ENCODE measurements around the gene RHCG. TPM values are rescaled to one million over a fixed set of nuclear protein-coding genes. Genes with fewer than 3 reads are reported as not detected.

Gene RHCG
- total and polyA plus RNA-seq, 2 donors = 0.85 to 9.0 TPM

- Histone ChIP-seq H3K4me3 (ENCODE audit: low read length in 2 of 2) (no peak overlapping the region), H3K36me3 (ENCODE audit: control insufficient read depth in 2 of 2, insufficient read depth in 2 of 2, low read length in 1 of 2) (no peaks in the 10 kb centered on the region), H3K4me1 (ENCODE audit: control insufficient read depth in 2 of 2, insufficient read depth in 2 of 2, low read length in 2 of 2) (peaks cover 0 to 5% of the 10 kb centered on the region in 2 donors), H3K9me3 (ENCODE audit: control insufficient read depth in 2 of 2, insufficient read depth in 1 of 2, low read length in 1 of 2) (no peaks in the 10 kb centered on the region), H3K27me3 (ENCODE audit: control insufficient read depth in 2 of 2, insufficient read depth in 1 of 2, low read length in 1 of 2) (peaks cover 0 to 44% of the 10 kb centered on the region in 2 donors), H3K27ac (ENCODE audit: low read depth in 1 of 2, low read length in 1 of 2) (no peak overlapping the region)
- DNase-seq (ENCODE audit: low read depth in 6 of 9, low spot score in 9 of 9) = no peak
- 75% methylated on average over 2 of the region's 2 CpGs for WGBS
These were observed 8.6 kb downstream of the RHCG start for GRCh38 chr15:89487791-89488190.

- 17% methylated on average over 24 of the region's 24 CpGs for WGBS
- H3K4me1 ChIP-seq (ENCODE audit: control insufficient read depth in 2 of 2, insufficient read depth in 2 of 2, low read length in 2 of 2) = peaks cover 0 to 5% of the 10 kb centered on the region in 2 donors
- no peaks in the 10 kb centered on the region for H3K36me3 ChIP-seq (ENCODE audit: control insufficient read depth in 2 of 2, insufficient read depth in 2 of 2, low read length in 1 of 2)
- H3K27ac ChIP-seq (ENCODE audit: low read depth in 1 of 2, low read length in 1 of 2) = no peak overlapping the region
- peak in 1 of 9 donors; percentile 29 for DNase-seq (ENCODE audit: low read depth in 6 of 9, low spot score in 9 of 9)
- no peak overlapping the region for H3K4me3 ChIP-seq (ENCODE audit: low read length in 2 of 2)
- no peaks in the 10 kb centered on the region for H3K9me3 ChIP-seq (ENCODE audit: control insufficient read depth in 2 of 2, insufficient read depth in 1 of 2, low read length in 1 of 2)
- peaks cover 0 to 41% of the 10 kb centered on the region in 2 donors for H3K27me3 ChIP-seq (ENCODE audit: control insufficient read depth in 2 of 2, insufficient read depth in 1 of 2, low read length in 1 of 2)
These were observed 9.7 kb downstream of the RHCG start for GRCh38 chr15:89486726-89487050.

GRCh38 chr15:89483079-89483478, 13.3 kb downstream of the RHCG start:
- Histone ChIP-seq H3K4me1 (ENCODE audit: control insufficient read depth in 2 of 2, insufficient read depth in 2 of 2, low read length in 2 of 2) (peaks cover 0 to 5% of the 10 kb centered on the region in 2 donors), H3K36me3 (ENCODE audit: control insufficient read depth in 2 of 2, insufficient read depth in 2 of 2, low read length in 1 of 2) (no peaks in the 10 kb centered on the region), H3K27ac (ENCODE audit: low read depth in 1 of 2, low read length in 1 of 2) (no peak overlapping the region), H3K4me3 (ENCODE audit: low read length in 2 of 2) (no peak overlapping the region), H3K27me3 (ENCODE audit: control insufficient read depth in 2 of 2, insufficient read depth in 1 of 2, low read length in 1 of 2) (peaks cover 0 to 27% of the 10 kb centered on the region in 2 donors), H3K9me3 (ENCODE audit: control insufficient read depth in 2 of 2, insufficient read depth in 1 of 2, low read length in 1 of 2) (no peaks in the 10 kb centered on the region)
- no peak for DNase-seq (ENCODE audit: low read depth in 6 of 9, low spot score in 9 of 9)
- 88% methylated on average over 6 of the region's 6 CpGs for WGBS

GRCh38 chr15:89482139-89482538, 14.2 kb downstream of the RHCG start:
- Histone ChIP-seq H3K4me1 (ENCODE audit: control insufficient read depth in 2 of 2, insufficient read depth in 2 of 2, low read length in 2 of 2) (peaks cover 0 to 5% of the 10 kb centered on the region in 2 donors), H3K9me3 (ENCODE audit: control insufficient read depth in 2 of 2, insufficient read depth in 1 of 2, low read length in 1 of 2) (no peaks in the 10 kb centered on the region), H3K27ac (ENCODE audit: low read depth in 1 of 2, low read length in 1 of 2) (no peak overlapping the region), H3K36me3 (ENCODE audit: control insufficient read depth in 2 of 2, insufficient read depth in 2 of 2, low read length in 1 of 2) (no peaks in the 10 kb centered on the region), H3K27me3 (ENCODE audit: control insufficient read depth in 2 of 2, insufficient read depth in 1 of 2, low read length in 1 of 2) (peaks cover 0 to 24% of the 10 kb centered on the region in 2 donors), H3K4me3 (ENCODE audit: low read length in 2 of 2) (no peak overlapping the region)
- 92% methylated on average over 5 of the region's 5 CpGs for WGBS
- no peak for DNase-seq (ENCODE audit: low read depth in 6 of 9, low spot score in 9 of 9)

- H3K4me3 ChIP-seq (ENCODE audit: low read length in 2 of 2) = no peak overlapping the region
- H3K27me3 ChIP-seq (ENCODE audit: control insufficient read depth in 2 of 2, insufficient read depth in 1 of 2, low read length in 1 of 2) = peaks cover 0 to 10% of the 10 kb centered on the region in 2 donors
- H3K36me3 ChIP-seq (ENCODE audit: control insufficient read depth in 2 of 2, insufficient read depth in 2 of 2, low read length in 1 of 2) = no peaks in the 10 kb centered on the region
- H3K27ac ChIP-seq (ENCODE audit: low read depth in 1 of 2, low read length in 1 of 2) = no peak overlapping the region
- no peaks in the 10 kb centered on the region for H3K9me3 ChIP-seq (ENCODE audit: control insufficient read depth in 2 of 2, insufficient read depth in 1 of 2, low read length in 1 of 2)
- 96% methylated on average over 3 of the region's 3 CpGs for WGBS
- no peak for DNase-seq (ENCODE audit: low read depth in 6 of 9, low spot score in 9 of 9)
- no peaks in the 10 kb centered on the region for H3K4me1 ChIP-seq (ENCODE audit: control insufficient read depth in 2 of 2, insufficient read depth in 2 of 2, low read length in 2 of 2)
These were observed 15.9 kb downstream of the RHCG start for GRCh38 chr15:89480505-89480904.

DNA sequence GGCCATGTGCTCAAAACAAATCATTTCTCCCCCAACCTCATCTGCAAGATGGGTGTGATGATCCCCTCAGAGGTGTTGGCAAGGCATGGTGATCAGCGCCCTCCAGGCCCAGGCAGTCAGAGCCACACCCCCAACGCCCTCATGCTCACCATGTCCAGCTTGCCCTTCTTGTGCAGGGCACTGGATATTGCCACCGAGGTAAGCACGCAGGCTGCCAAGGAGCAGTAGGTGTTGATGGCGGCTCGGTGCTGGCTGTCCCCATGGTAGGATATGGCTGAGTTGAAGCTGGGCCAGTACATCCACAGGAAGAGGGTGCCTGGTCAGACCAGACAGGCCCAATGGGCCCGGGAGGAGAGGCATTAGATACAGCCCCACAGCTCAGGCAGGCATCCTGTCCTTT, 17.2 kb downstream of the RHCG start:
- Histone ChIP-seq H3K9me3 (ENCODE audit: control insufficient read depth in 2 of 2, insufficient read depth in 1 of 2, low read length in 1 of 2) (no peaks in the 10 kb centered on the region), H3K4me3 (ENCODE audit: low read length in 2 of 2) (no peak overlapping the region), H3K27ac (ENCODE audit: low read depth in 1 of 2, low read length in 1 of 2) (no peak overlapping the region), H3K36me3 (ENCODE audit: control insufficient read depth in 2 of 2, insufficient read depth in 2 of 2, low read length in 1 of 2) (no peaks in the 10 kb centered on the region), H3K4me1 (ENCODE audit: control insufficient read depth in 2 of 2, insufficient read depth in 2 of 2, low read length in 2 of 2) (no peaks in the 10 kb centered on the region), H3K27me3 (ENCODE audit: control insufficient read depth in 2 of 2, insufficient read depth in 1 of 2, low read length in 1 of 2) (peaks cover 0 to 7% of the 10 kb centered on the region in 2 donors)
- WGBS = 90% methylated on average over 7 of the region's 7 CpGs
- DNase-seq (ENCODE audit: low read depth in 6 of 9, low spot score in 9 of 9) = no peak

GRCh38 chr15:89477411-89478242, 18.8 kb downstream of the RHCG start:
- no peak overlapping the region for H3K27ac ChIP-seq (ENCODE audit: low read depth in 1 of 2, low read length in 1 of 2)
- peaks cover 0 to 7% of the 10 kb centered on the region in 2 donors for H3K27me3 ChIP-seq (ENCODE audit: control insufficient read depth in 2 of 2, insufficient read depth in 1 of 2, low read length in 1 of 2)
- no peak for DNase-seq (ENCODE audit: low read depth in 6 of 9, low spot score in 9 of 9)
- no peak overlapping the region for H3K4me3 ChIP-seq (ENCODE audit: low read length in 2 of 2)
- H3K9me3 ChIP-seq (ENCODE audit: control insufficient read depth in 2 of 2, insufficient read depth in 1 of 2, low read length in 1 of 2) = no peaks in the 10 kb centered on the region
- WGBS = 91% methylated on average over 22 of the region's 22 CpGs
- H3K4me1 ChIP-seq (ENCODE audit: control insufficient read depth in 2 of 2, insufficient read depth in 2 of 2, low read length in 2 of 2) = no peaks in the 10 kb centered on the region
- H3K36me3 ChIP-seq (ENCODE audit: control insufficient read depth in 2 of 2, insufficient read depth in 2 of 2, low read length in 1 of 2) = no peaks in the 10 kb centered on the region

DNA sequence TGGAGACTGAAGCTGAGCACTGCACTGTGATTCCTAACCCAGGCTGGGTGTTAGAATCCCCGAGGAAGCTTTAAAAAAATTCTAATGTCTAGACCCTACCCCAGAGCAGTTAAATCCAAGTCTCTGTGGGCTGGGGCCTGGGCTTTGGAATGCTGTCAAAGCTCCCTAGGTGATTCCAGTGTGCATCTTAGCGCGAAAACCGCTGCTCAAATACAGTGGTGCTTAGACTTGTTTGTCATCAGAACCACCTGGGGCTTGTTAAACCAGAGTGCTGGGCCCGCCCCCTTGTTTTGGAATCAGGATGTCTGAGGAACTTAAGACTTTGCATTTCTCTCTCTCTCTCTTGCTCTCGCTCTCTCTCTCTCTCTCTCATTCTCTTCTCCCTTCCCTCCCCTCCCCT, 20.7 kb downstream of the RHCG start:
- no peak for DNase-seq (ENCODE audit: low read depth in 6 of 9, low spot score in 9 of 9)
- Histone ChIP-seq H3K27ac (ENCODE audit: low read depth in 1 of 2, low read length in 1 of 2) (no peak overlapping the region), H3K9me3 (ENCODE audit: control insufficient read depth in 2 of 2, insufficient read depth in 1 of 2, low read length in 1 of 2) (no peaks in the 10 kb centered on the region), H3K27me3 (ENCODE audit: control insufficient read depth in 2 of 2, insufficient read depth in 1 of 2, low read length in 1 of 2) (peaks cover 2 to 21% of the 10 kb centered on the region in 2 donors), H3K4me3 (ENCODE audit: low read length in 2 of 2) (no peak overlapping the region), H3K4me1 (ENCODE audit: control insufficient read depth in 2 of 2, insufficient read depth in 2 of 2, low read length in 2 of 2) (no peaks in the 10 kb centered on the region), H3K36me3 (ENCODE audit: control insufficient read depth in 2 of 2, insufficient read depth in 2 of 2, low read length in 1 of 2) (no peaks in the 10 kb centered on the region)
- 67% methylated on average over 6 of the region's 6 CpGs for WGBS

GRCh38 chr15:89472785-89473256, 23.6 kb downstream of the RHCG start:
- no peaks in the 10 kb centered on the region for H3K4me1 ChIP-seq (ENCODE audit: control insufficient read depth in 2 of 2, insufficient read depth in 2 of 2, low read length in 2 of 2)
- H3K27ac ChIP-seq (ENCODE audit: low read depth in 1 of 2, low read length in 1 of 2) = no peak overlapping the region
- H3K36me3 ChIP-seq (ENCODE audit: control insufficient read depth in 2 of 2, insufficient read depth in 2 of 2, low read length in 1 of 2) = no peaks in the 10 kb centered on the region
- no peak overlapping the region for H3K4me3 ChIP-seq (ENCODE audit: low read length in 2 of 2)
- 13% methylated on average over 7 of the region's 7 CpGs for WGBS
- H3K9me3 ChIP-seq (ENCODE audit: control insufficient read depth in 2 of 2, insufficient read depth in 1 of 2, low read length in 1 of 2) = no peaks in the 10 kb centered on the region
- DNase-seq (ENCODE audit: low read depth in 6 of 9, low spot score in 9 of 9) = peak in 5 of 9 donors; percentile 6 to 49 (median 25)
- peaks cover 2 to 33% of the 10 kb centered on the region in 2 donors for H3K27me3 ChIP-seq (ENCODE audit: control insufficient read depth in 2 of 2, insufficient read depth in 1 of 2, low read length in 1 of 2)
